NCI-H2029 (cell line): ENCODE results near the gene OR6C3.
"Not testable (repeated sequence)": the region's sequence is repeated elsewhere in the genome, so short reads cannot be mapped to it uniquely, and the experiment has no call there.

Experiments used
- DNase-seq: peaks from one replicate; lab custom pipeline; 2025; lab: John Stamatoyannopoulos, UW

OR6C3 gene

GRCh38 chr12:55330446-55330845, at the start of gene OR6C3:
Gene OR6C3, plus strand, starts transcription at chr12:55330746. Its CDS starts 955 bp downstream, at chr12:55331701.
- no peak for DNase-seq

- no peak for DNase-seq
Observed at GRCh38 chr12:55280991-55281390, 49.6 kb upstream of the OR6C3 start.

DNA sequence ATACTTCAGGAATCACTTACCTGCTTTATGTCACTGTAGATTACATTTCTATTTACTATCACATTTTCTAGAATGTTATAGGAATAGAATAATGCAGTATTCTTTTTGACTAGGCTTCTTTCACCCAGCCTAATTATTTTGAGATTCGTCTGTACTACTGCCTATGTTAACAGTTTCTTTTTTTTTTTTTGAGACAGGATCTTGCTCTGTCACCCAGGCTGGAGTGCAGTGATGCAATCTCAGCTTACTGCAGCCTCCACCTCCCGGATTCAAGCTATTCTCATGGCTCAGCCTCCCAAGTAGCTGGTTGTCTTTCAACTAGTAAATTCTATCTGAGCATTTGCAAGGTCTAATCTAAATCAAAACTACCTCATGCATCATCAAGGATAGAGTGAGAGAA, 40.5 kb upstream of the OR6C3 start:
- DNase-seq, result no peak

GRCh38 chr12:55296469-55296868, 34.1 kb upstream of the OR6C3 start, which contains the start of gene OR6C6:
Gene OR6C6, minus strand, starts transcription at chr12:55296569. Its CDS starts 1,337 bp downstream, at chr12:55295232.
- no peak for DNase-seq

GRCh38 chr12:55314043-55314442, 16.5 kb upstream of the OR6C3 start, which contains the start of gene OR6C1:
Gene OR6C1, plus strand, starts transcription at chr12:55314343. Its CDS starts 6,257 bp downstream, at chr12:55320600.
- DNase-seq, result no peak

- no peak for DNase-seq
Observed at GRCh38 chr12:55320201-55320600, 10.3 kb upstream of the OR6C3 start.

GRCh38 chr12:55325801-55326200, 4.7 kb upstream of the OR6C3 start:
- not testable (repeated sequence) for DNase-seq

GRCh38 chr12:55336002-55336401, 5.5 kb downstream of the OR6C3 start:
- no peak for DNase-seq

DNA sequence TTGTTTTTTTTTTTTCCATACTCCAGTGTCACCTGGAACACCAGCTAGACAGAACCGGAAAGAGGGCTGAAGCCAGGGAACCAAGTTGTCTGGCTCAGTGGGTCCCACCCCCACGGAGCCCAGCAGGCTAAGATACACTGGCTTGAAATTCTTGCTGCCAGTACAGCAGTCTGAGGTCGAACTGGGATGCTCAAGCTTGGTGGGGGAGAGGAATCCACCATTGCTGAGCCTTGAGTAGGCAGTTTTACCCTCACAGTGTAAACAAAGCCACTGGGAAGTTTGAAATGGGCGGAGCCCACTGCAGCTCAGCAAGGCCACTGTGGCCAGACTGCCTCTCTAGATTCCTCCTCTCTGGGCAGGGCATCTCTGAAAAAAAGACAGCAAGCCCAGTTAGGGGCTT, 24.8 kb downstream of the OR6C3 start:
- not testable (repeated sequence) for DNase-seq

GRCh38 chr12:55362675-55363074, 32.1 kb downstream of the OR6C3 start, which contains the start of gene OR6C75:
Gene OR6C75, plus strand, starts transcription at chr12:55362975. Its CDS starts 2,136 bp downstream, at chr12:55365111.
- DNase-seq, result no peak

DNA sequence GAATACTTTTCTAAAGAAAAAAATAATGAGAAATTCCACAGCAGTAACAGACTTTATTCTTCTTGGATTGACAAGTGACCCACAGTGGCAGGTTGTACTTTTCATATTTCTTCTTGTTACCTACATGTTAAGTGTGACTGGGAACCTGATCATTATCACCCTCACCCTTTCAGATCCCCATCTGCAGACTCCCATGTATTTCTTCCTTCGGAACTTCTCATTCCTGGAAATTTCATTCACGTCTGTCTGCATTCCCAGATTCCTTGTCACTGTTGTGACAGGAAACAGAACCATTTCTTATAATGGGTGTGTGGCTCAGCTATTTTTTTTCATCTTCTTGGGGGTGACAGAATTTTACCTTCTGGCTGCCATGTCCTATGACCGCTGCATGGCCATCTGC, 34.5 kb downstream of the OR6C3 start:
- DNase-seq, result no peak

DNA sequence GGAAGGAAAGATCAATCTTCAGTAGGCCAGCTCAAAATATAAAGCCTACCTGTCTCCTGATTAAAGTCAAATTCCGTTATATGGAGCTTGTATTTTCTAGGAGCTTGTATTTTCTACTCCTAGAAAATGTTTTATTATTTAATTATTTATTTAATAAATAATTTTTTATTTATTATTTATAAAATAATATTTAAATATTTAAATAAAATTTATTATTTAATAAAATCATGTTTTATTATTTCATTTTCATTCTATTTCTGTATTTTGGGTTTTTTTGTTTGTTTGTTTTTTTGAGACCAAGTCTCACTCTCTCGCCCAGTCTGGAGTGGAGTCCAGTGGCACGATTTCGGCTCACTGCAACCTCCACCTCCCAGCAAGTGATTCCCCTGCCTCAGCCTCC, 42.0 kb downstream of the OR6C3 start:
- DNase-seq, result no peak
